Kidney (tissue), 14 donors: ENCODE results near the gene PEX13. TPM values are rescaled to one million over a fixed set of nuclear protein-coding genes. Genes with fewer than 3 reads are reported as not detected.
A peak's percentile ranks its signal among the peaks of the same experiment; 100 is the strongest.

Source experiments
- DNase-seq, 5 donors: peaks; one replicate each; pipeline ENCODE4 v3.0.0-alpha.2; 2013 to 2020
- FAIRE-seq: peaks from 2 replicates; lab custom pipeline; 2012; peaks lifted over from hg19 to GRCh38; lab: Jason Lieb, UNC
- H3K27ac ChIP-seq, 2 donors: one replicate each; pipeline ENCODE4 v1.7.0; 2013; ENCODE audit warnings: low read depth in 2 of 2, low read length in 2 of 2, inconsistent platforms in 1 of 2
- H3K27me3 ChIP-seq: one replicate; pipeline ENCODE4 v1.7.1; 2013; ENCODE audit warnings: low read length, inconsistent platforms; ENCODE audit not compliant: control insufficient read depth, insufficient read depth
- H3K36me3 ChIP-seq, 3 donors: one replicate each; pipeline versions ENCODE4 v1.7.0 to v1.7.1; 2013; ENCODE audit warnings: low read length in 3 of 3, control low read depth in 1 of 3, inconsistent platforms in 1 of 3; ENCODE audit not compliant: insufficient read depth in 3 of 3, control insufficient read depth in 2 of 3
- H3K4me1 ChIP-seq, 3 donors: one replicate each; pipeline versions ENCODE4 v1.7.0 to v1.7.1; 2013; ENCODE audit warnings: low read length in 3 of 3, inconsistent platforms in 1 of 3, low read depth in 1 of 3; ENCODE audit not compliant: control insufficient read depth in 2 of 3, insufficient read depth in 2 of 3
- H3K4me3 ChIP-seq, 3 donors: one replicate each; pipeline versions ENCODE4 v1.7.0 to v1.8.1; 2013; ENCODE audit warnings: low read length in 3 of 3, control low read depth in 1 of 3, inconsistent platforms in 1 of 3
- H3K9ac ChIP-seq, 3 donors: one replicate each; pipeline versions ENCODE4 v1.7.0 to v1.7.1; 2013; ENCODE audit warnings: low read length in 3 of 3, control low read depth in 1 of 3, inconsistent platforms in 1 of 3
- H3K9me3 ChIP-seq, 3 donors: one replicate each; pipeline versions ENCODE4 v1.7.0 to v1.7.1; 2013; ENCODE audit warnings: low read length in 3 of 3, control low read depth in 1 of 3, inconsistent platforms in 1 of 3; ENCODE audit not compliant: control insufficient read depth in 2 of 3, insufficient read depth in 1 of 3
- CTCF ChIP-seq: IDR thresholded peaks from 3 replicates; pipeline ENCODE4 v1.5.1; 2012; ENCODE audit warnings: mild to moderate bottlenecking, moderate library complexity, borderline replicate concordance; ENCODE audit not compliant: insufficient read depth; ENCODE audit errors: extremely low read depth
- intact Hi-C: fragments of 100-400 bp; cut with DNase I; formaldehyde crosslinking; loops from one replicate; pipeline ENCODE4 v1.11.1; 2022
- polyA plus RNA-seq: library from polyadenylated mRNA; stranded (reverse); fragments of 350-450 nt; fragmentation: Illumina TruSeq; extraction: RNeasy Lipid Tissue Mini Kit (QIAGEN cat#74804); gene quantifications from one replicate; pipeline ENCODE4 v1.2.3, GENCODE V29; 2014; ENCODE audit warnings: low read depth, low replicate concordance; ENCODE audit not compliant: insufficient read depth
- total RNA-seq: library from RNA; stranded (reverse); fragmentation: NEBNext Ultra II Directional; extraction: Animal tissue kit (Norgen Biotek cat#: 25700); gene quantifications from one replicate; pipeline ENCODE4 v1.2.1, GENCODE V29; 2021
- donor health status: control.
- donor health status: control.
- donor health status: control.
- donor health status: control.
- donor health status: control.
- donor health status: DM: yes; HTN: yes; CAD: no.
- donor health status: Normal renal cell carcinoma (clear cell type).

Gene PEX13
- total and polyA plus RNA-seq, 2 donors from 2014 or later = 12.7 to 22.5 TPM

GRCh38 chr2:61089797-61090196 is 72.3 kb downstream of the PEX13 start:
- Histone ChIP-seq H3K27ac (no peak overlapping the region), H3K4me1 (no peaks in the 10 kb centered on the region), H3K36me3 (no peaks in the 10 kb centered on the region), H3K27me3 (no peaks in the 10 kb centered on the region), H3K9ac (no peak overlapping the region), H3K9me3 (no peaks in the 10 kb centered on the region), H3K4me3 (no peak overlapping the region)
- TF ChIP-seq CTCF = no peak
- FAIRE-seq (no peak), DNase-seq (no peak)
- intact Hi-C loops = no loop called here

- Histone ChIP-seq H3K9me3 (no peaks in the 10 kb centered on the region), H3K9ac (no peak overlapping the region), H3K36me3 (no peaks in the 10 kb centered on the region), H3K4me3 (no peak overlapping the region), H3K27me3 (no peaks in the 10 kb centered on the region), H3K4me1 (no peaks in the 10 kb centered on the region), H3K27ac (no peak overlapping the region)
- DNase-seq (no peak), FAIRE-seq (no peak)
- no peak for TF ChIP-seq CTCF
- intact Hi-C loops = no loop called here
These were observed 72.9 kb downstream of the PEX13 start for GRCh38 chr2:61090386-61090921.

- no peak overlapping the region for H3K4me3 ChIP-seq
- peak; percentile 55 for FAIRE-seq
- no peak overlapping the region for H3K9ac ChIP-seq
- H3K36me3 ChIP-seq = no peaks in the 10 kb centered on the region
- no peak for DNase-seq
- no peaks in the 10 kb centered on the region for H3K4me1 ChIP-seq
- no peaks in the 10 kb centered on the region for H3K27me3 ChIP-seq
- intact Hi-C loops = no loop called here
- TF ChIP-seq CTCF = no peak
- H3K9me3 ChIP-seq = no peaks in the 10 kb centered on the region
- H3K27ac ChIP-seq = no peak overlapping the region
These were observed 74.0 kb downstream of the PEX13 start for GRCh38 chr2:61091485-61091884.

GRCh38 chr2:61096438-61096837 is 78.9 kb downstream of the PEX13 start:
- intact Hi-C loops = no loop called here

More at GRCh38 chr2:61096438-61096837, 78.9 kb downstream of the PEX13 start:
- H3K27me3 ChIP-seq = no peaks in the 10 kb centered on the region
- no peak overlapping the region for H3K4me3 ChIP-seq
- no peak overlapping the region for H3K27ac ChIP-seq
- FAIRE-seq (no peak), DNase-seq (no peak)
- H3K9me3 ChIP-seq = no peaks in the 10 kb centered on the region
- no peaks in the 10 kb centered on the region for H3K4me1 ChIP-seq
- H3K9ac ChIP-seq = no peak overlapping the region
- no peak for TF ChIP-seq CTCF
- H3K36me3 ChIP-seq = no peaks in the 10 kb centered on the region
